Osteocyte (in vitro differentiated cells): ENCODE data around the gene LDLR. TPM values are rescaled to one million over a fixed set of nuclear protein-coding genes. Genes with fewer than 3 reads are reported as not detected.
A peak's percentile ranks its signal among the peaks of the same experiment; 100 is the strongest.

ENCODE experiments used
- DNase-seq: peaks from one replicate; pipeline ENCODE4 v3.0.0; 2021; ENCODE audit warnings: mixed read lengths; ENCODE audit not compliant: unreplicated experiment; ENCODE audit errors: extremely low spot score
- H3K27ac Mint-ChIP-seq: one replicate; pipeline ENCODE4 v1.8.0; 2021; ENCODE audit warnings: mild to moderate bottlenecking, mixed read lengths; ENCODE audit not compliant: unreplicated experiment
- H3K27me3 Mint-ChIP-seq: one replicate; pipeline ENCODE4 v1.8.0; 2021; ENCODE audit warnings: mixed read lengths; ENCODE audit not compliant: unreplicated experiment
- H3K36me3 Mint-ChIP-seq: one replicate; pipeline ENCODE4 v1.8.0; 2021; ENCODE audit warnings: mixed read lengths; ENCODE audit not compliant: unreplicated experiment
- H3K4me1 Mint-ChIP-seq: one replicate; pipeline ENCODE4 v1.8.0; 2021; ENCODE audit warnings: mixed read lengths; ENCODE audit not compliant: unreplicated experiment
- H3K4me3 Mint-ChIP-seq: one replicate; pipeline ENCODE4 v1.8.0; 2021; ENCODE audit warnings: mild to moderate bottlenecking, moderate library complexity, mixed read lengths; ENCODE audit not compliant: unreplicated experiment
- H3K9me3 Mint-ChIP-seq: one replicate; pipeline ENCODE4 v1.8.0; 2021; ENCODE audit warnings: mixed read lengths; ENCODE audit not compliant: unreplicated experiment
- total RNA-seq: library from RNA; stranded (reverse); gene quantifications from 2 replicates; pipeline ENCODE4 v1.2.1, GENCODE V29; 2021
- TF ChIP-seq, protein P1 (sequence below): fragments of 200-600 bp; sonication (generic); IDR thresholded peaks from 2 replicates; pipeline ENCODE4 v1.5.0; 2021; ENCODE audit warnings: antibody characterized with exemption, mild to moderate bottlenecking, moderate library complexity

The LDLR gene
- total RNA-seq, 1 donor from 2014 or later: 96.9 TPM

- H3K27me3 Mint-ChIP-seq: no peaks in the 10 kb centered on the region
- H3K36me3 Mint-ChIP-seq: peaks cover 54% of the 10 kb centered on the region
- no peak overlapping the region for H3K4me3 Mint-ChIP-seq
- H3K9me3 Mint-ChIP-seq: no peaks in the 10 kb centered on the region
- H3K27ac Mint-ChIP-seq: peak overlapping the region; percentile 56
- DNase-seq: no peak
- peaks cover 10% of the 10 kb centered on the region for H3K4me1 Mint-ChIP-seq
- TF ChIP-seq, protein P1, sequence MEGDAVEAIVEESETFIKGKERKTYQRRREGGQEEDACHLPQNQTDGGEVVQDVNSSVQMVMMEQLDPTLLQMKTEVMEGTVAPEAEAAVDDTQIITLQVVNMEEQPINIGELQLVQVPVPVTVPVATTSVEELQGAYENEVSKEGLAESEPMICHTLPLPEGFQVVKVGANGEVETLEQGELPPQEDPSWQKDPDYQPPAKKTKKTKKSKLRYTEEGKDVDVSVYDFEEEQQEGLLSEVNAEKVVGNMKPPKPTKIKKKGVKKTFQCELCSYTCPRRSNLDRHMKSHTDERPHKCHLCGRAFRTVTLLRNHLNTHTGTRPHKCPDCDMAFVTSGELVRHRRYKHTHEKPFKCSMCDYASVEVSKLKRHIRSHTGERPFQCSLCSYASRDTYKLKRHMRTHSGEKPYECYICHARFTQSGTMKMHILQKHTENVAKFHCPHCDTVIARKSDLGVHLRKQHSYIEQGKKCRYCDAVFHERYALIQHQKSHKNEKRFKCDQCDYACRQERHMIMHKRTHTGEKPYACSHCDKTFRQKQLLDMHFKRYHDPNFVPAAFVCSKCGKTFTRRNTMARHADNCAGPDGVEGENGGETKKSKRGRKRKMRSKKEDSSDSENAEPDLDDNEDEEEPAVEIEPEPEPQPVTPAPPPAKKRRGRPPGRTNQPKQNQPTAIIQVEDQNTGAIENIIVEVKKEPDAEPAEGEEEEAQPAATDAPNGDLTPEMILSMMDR: no peak
These were observed 77.2 kb downstream of the LDLR start for GRCh38 chr19:11166281-11167142.

GRCh38 chr19:11168568-11168967 is 79.3 kb downstream of the LDLR start:
- DNase-seq: no peak
- no peaks in the 10 kb centered on the region for H3K9me3 Mint-ChIP-seq
- no peaks in the 10 kb centered on the region for H3K27me3 Mint-ChIP-seq
- H3K36me3 Mint-ChIP-seq: peaks cover 67% of the 10 kb centered on the region
- peak overlapping the region; percentile 74 for H3K27ac Mint-ChIP-seq
- TF ChIP-seq, protein P1: no peak
- H3K4me3 Mint-ChIP-seq: no peak overlapping the region
- peaks cover 10% of the 10 kb centered on the region for H3K4me1 Mint-ChIP-seq

DNA sequence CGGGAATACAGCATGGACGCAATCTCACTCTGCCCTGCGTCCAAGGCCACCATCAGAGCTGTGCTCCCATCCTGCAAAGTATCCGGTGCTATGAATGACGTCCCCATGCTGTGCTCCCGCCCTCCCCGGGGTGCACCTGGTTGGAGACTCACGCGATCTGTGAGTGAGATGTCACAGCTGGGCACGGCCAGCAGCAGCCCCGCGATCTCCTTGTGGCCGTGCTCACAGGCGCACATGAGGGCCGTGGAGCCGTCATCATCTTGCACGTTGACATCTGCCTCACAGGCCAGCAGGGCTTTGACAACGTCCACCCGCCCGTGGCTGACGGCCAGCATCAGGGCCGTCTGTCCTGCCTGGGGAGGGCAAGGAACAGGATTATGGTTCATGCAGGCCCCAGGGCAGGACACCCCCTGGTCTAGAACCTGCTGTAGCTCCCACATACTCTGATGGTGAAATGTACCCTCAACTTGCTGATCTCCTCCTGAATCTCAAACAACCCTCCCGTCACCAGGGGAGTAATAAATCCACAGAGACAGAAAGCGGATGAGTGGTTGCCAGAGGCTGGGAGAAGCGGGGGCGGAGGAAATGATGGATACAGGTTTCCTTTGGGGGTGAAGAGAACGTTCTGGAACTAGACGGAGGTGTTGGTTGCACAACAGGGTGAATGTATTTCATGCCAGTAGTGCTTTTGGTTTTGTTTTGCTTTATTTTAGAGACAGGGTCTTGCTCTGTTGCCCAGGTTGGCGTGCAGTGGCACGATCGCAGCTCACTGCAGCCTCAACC is 80.8 kb downstream of the LDLR start:
- Mint-ChIP-seq H3K4me1 (peaks cover 10% of the 10 kb centered on the region), H3K4me3 (no peak overlapping the region), H3K27me3 (no peaks in the 10 kb centered on the region), H3K27ac (peak overlapping the region; percentile 4), H3K9me3 (no peaks in the 10 kb centered on the region), H3K36me3 (peaks cover 62% of the 10 kb centered on the region)
- DNase-seq: no peak
- TF ChIP-seq, protein P1: no peak

- Mint-ChIP-seq H3K4me3 (no peak overlapping the region), H3K36me3 (peaks cover 59% of the 10 kb centered on the region), H3K4me1 (peaks cover 10% of the 10 kb centered on the region), H3K27ac (no peak overlapping the region), H3K9me3 (no peaks in the 10 kb centered on the region), H3K27me3 (no peaks in the 10 kb centered on the region)
- DNase-seq: no peak
- TF ChIP-seq, protein P1: no peak
These were observed 81.9 kb downstream of the LDLR start for GRCh38 chr19:11171144-11171543.

DNA sequence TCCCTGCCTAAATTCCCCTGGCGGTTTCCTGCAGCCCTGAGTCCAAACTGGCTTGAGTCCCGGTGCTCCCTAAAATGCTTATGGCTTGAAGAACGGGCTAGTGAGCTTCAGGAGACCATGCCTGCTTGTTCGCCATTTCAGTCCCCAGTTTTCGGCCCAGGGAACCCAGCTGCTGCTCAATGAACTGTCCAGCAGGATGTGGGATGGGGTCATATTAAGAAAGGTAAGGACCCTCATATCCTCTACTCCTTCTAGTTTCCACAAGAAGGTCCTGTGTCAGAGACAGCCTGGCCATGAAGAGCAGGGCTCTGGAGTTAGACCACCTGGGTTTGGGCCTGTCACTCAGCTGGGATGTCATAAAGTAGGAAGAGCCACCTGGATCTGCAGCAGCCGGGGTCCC is 83.3 kb downstream of the LDLR start:
- no peak overlapping the region for H3K4me3 Mint-ChIP-seq
- H3K4me1 Mint-ChIP-seq: peaks cover 10% of the 10 kb centered on the region
- H3K36me3 Mint-ChIP-seq: peaks cover 53% of the 10 kb centered on the region
- no peaks in the 10 kb centered on the region for H3K27me3 Mint-ChIP-seq
- DNase-seq: no peak
- H3K27ac Mint-ChIP-seq: no peak overlapping the region
- no peaks in the 10 kb centered on the region for H3K9me3 Mint-ChIP-seq
- TF ChIP-seq, protein P1: no peak
